HepG2 (cell line): ENCODE data around the gene CARMIL1. TPM values are rescaled to one million over a fixed set of nuclear protein-coding genes. Genes with fewer than 3 reads are reported as not detected.

ENCODE experiments used
- ATAC-seq: fragments of 200-7000 bp; cut with Tn5 transposase; 3 replicates; pipeline ENCODE4 v1.9.1; 2020; ENCODE audit warnings: mild to moderate bottlenecking, moderate library complexity
- BruUV-seq: library from RNA; stranded (reverse); fragments of 400-500 nt; replicated peaks from 2 replicates; lab custom pipeline; 2021; lab: Mats Ljungman, UMichigan
- CTCF ChIA-PET: fragments of 300-600 bp; formaldehyde crosslinking; extraction: SDS; loops from one replicate; lab custom pipeline; 2021; ENCODE audit warnings: low total read pairs, inconsistent platforms, low intra/inter-chr PET ratio; lab: Yijun Ruan, JAX
- POLR2A ChIA-PET: fragments of 350-600 bp; sonication (Branson Sonifier 250); formaldehyde crosslinking; loops from one replicate; lab custom pipeline; 2020; ENCODE audit warnings: antibody characterized with exemption, inconsistent platforms; lab: Yijun Ruan, JAX
- DNase-seq: peaks from one replicate; pipeline ENCODE4 v3.0.0-alpha.2; 2015; ENCODE audit warnings: low spot score
- FAIRE-seq: peaks from 3 replicates; lab custom pipeline; 2011; peaks lifted over from hg19 to GRCh38; lab: Jason Lieb, UNC
- H2AFZ ChIP-seq: one replicate; pipeline ENCODE4 v1.6.1; 2011; ENCODE audit warnings: low read length, inconsistent platforms
- H3K27ac ChIP-seq: fragments of 300-600 bp; 3 replicates; pipeline ENCODE4 v1.8.0; 2011; ENCODE audit warnings: mixed run types, mild to moderate bottlenecking, mixed read lengths, low read length, inconsistent platforms; ENCODE audit not compliant: insufficient read depth; ENCODE audit errors: extremely low read length
- H3K27me3 ChIP-seq, 2 experiments: fragments of 200-600 bp in 1 of 2; 2 replicates in 1 of 2; 3 replicates in 1 of 2; pipeline versions ENCODE4 v1.6.0 to v1.8.0; 2011; ENCODE audit warnings: low read length in 2 of 2, mild to moderate bottlenecking in 2 of 2, moderate library complexity in 2 of 2, inconsistent platforms in 1 of 2; ENCODE audit not compliant: insufficient read depth in 2 of 2, control insufficient read depth in 1 of 2
- H3K36me3 ChIP-seq, 2 experiments: fragments of 200-600 bp in 1 of 2; replicated peaks in 1 of 2; 2 replicates in 1 of 2; 3 replicates in 1 of 2; pipeline versions ENCODE4 v1.5.1 to v1.8.0; 2011; ENCODE audit warnings: low read length in 2 of 2, inconsistent platforms in 1 of 2; ENCODE audit not compliant: insufficient read depth in 2 of 2, control insufficient read depth in 1 of 2
- H3K4me1 ChIP-seq: 2 replicates; pipeline ENCODE4 v1.5.1; 2012; ENCODE audit warnings: low read length, inconsistent platforms; ENCODE audit not compliant: insufficient read depth
- H3K4me2 ChIP-seq: 2 replicates; pipeline ENCODE4 v1.6.0; 2011; ENCODE audit warnings: low read depth, low read length, inconsistent platforms
- H3K4me3 ChIP-seq, 3 experiments: fragments of 200-600 bp in 1 of 3; sonication (generic), shearing (Covaris generic) in 1 of 3; replicated peaks in 1 of 3; 2 replicates each; pipeline ENCODE4 v1.5.1; 2011 to 2016; ENCODE audit warnings: low read length in 3 of 3, inconsistent platforms in 2 of 3, low read depth in 2 of 3, mild to moderate bottlenecking in 2 of 3, control low read depth in 1 of 3, mixed read lengths in 1 of 3; ENCODE audit not compliant: insufficient read depth in 1 of 3
- H3K79me2 ChIP-seq: one replicate; pipeline ENCODE4 v1.6.1; 2011; ENCODE audit warnings: low read length, inconsistent platforms; ENCODE audit not compliant: insufficient read depth
- H3K9ac ChIP-seq: 2 replicates; pipeline ENCODE4 v1.6.0; 2011; ENCODE audit warnings: mild to moderate bottlenecking, low read depth, low read length, inconsistent platforms; ENCODE audit not compliant: insufficient read depth
- H3K9me3 ChIP-seq: 2 replicates; pipeline ENCODE4 v1.5.1; 2012; ENCODE audit warnings: mild to moderate bottlenecking, low read length
- H4K20me1 ChIP-seq: 2 replicates; pipeline ENCODE4 v1.6.0; 2011; ENCODE audit warnings: inconsistent platforms, mild to moderate bottlenecking, low read length, moderate library complexity; ENCODE audit not compliant: insufficient read depth
- CREBL2 ChIP-seq: sonication (generic); formaldehyde crosslinking; IDR thresholded peaks from 2 replicates; pipeline ENCODE4 v1.8.1; 2023; ENCODE audit warnings: missing genetic modification reagents, mild to moderate bottlenecking, borderline replicate concordance
- FOXO4 ChIP-seq: sonication (generic); formaldehyde crosslinking; conservative IDR thresholded peaks from 2 replicates; pipeline ENCODE4 v1.8.1; 2023; ENCODE audit warnings: missing genetic modification reagents
- GPBP1L1 ChIP-seq: sonication (generic); formaldehyde crosslinking; IDR thresholded peaks from 2 replicates; pipeline ENCODE4 v1.5.0; 2020; ENCODE audit warnings: mild to moderate bottlenecking, missing genetic modification reagents
- JDP2 ChIP-seq: sonication (generic); formaldehyde crosslinking; IDR thresholded peaks from 2 replicates; pipeline ENCODE4 v1.8.1; 2022; ENCODE audit warnings: missing genetic modification reagents, borderline replicate concordance
- KAT7 ChIP-seq: IDR thresholded peaks from 2 replicates; pipeline ENCODE4 v1.6.1; 2018; ENCODE audit warnings: borderline replicate concordance, missing compliant biosample characterization
- MAFF ChIP-seq: IDR thresholded peaks from 2 replicates; pipeline ENCODE4 v1.6.1; 2011; ENCODE audit warnings: low read depth, low read length, improper control_type of control experiment
- MLX ChIP-seq: IDR thresholded peaks from 2 replicates; pipeline ENCODE4 v1.6.1; 2016
- SRSF1 ChIP-seq: fragments of 200-400 bp; formaldehyde crosslinking; optimal IDR thresholded peaks from 2 replicates; pipeline ENCODE3; 2017; ENCODE audit warnings: mild to moderate bottlenecking, low read depth, low read length, moderate library complexity
- SRSF9 ChIP-seq: fragments of 200-400 bp; formaldehyde crosslinking; IDR thresholded peaks from 2 replicates; pipeline ENCODE4 v1.6.1; 2018; ENCODE audit warnings: borderline replicate concordance, mild to moderate bottlenecking, low read depth, low read length; ENCODE audit not compliant: insufficient read depth, poor library complexity, severe bottlenecking
- TRIM24 ChIP-seq: sonication (generic); formaldehyde crosslinking; IDR thresholded peaks from 2 replicates; pipeline ENCODE4 v1.8.0; 2022; ENCODE audit warnings: mild to moderate bottlenecking, missing genetic modification reagents
- XBP1 ChIP-seq: sonication (generic); formaldehyde crosslinking; IDR thresholded peaks from 2 replicates; pipeline ENCODE4 v1.5.0; 2020; ENCODE audit warnings: missing genetic modification reagents
- ZBTB33 ChIP-seq: sonication (generic); formaldehyde crosslinking; IDR thresholded peaks from 2 replicates; pipeline ENCODE4 v1.4.0; 2020; ENCODE audit warnings: missing genetic modification reagents
- ZFP37 ChIP-seq: sonication (generic); formaldehyde crosslinking; IDR thresholded peaks from 2 replicates; pipeline ENCODE4 v1.4.0; 2020; ENCODE audit warnings: missing genetic modification reagents, borderline replicate concordance
- ZNF136 ChIP-seq: sonication (generic); formaldehyde crosslinking; IDR thresholded peaks from 2 replicates; pipeline ENCODE4 v1.8.1; 2022; ENCODE audit warnings: low read depth, mild to moderate bottlenecking, moderate library complexity, missing genetic modification reagents
- ZNF703 ChIP-seq: sonication (generic); formaldehyde crosslinking; IDR thresholded peaks from 2 replicates; pipeline ENCODE4 v1.5.1; 2020; ENCODE audit warnings: missing genetic modification reagents, mild to moderate bottlenecking, moderate library complexity, borderline replicate concordance
- ZNF746 ChIP-seq: sonication (generic); formaldehyde crosslinking; IDR thresholded peaks from 2 replicates; pipeline ENCODE4 v1.8.0; 2022; ENCODE audit warnings: mild to moderate bottlenecking, missing genetic modification reagents
- ZNF792 ChIP-seq: IDR thresholded peaks from 2 replicates; pipeline ENCODE4 v1.6.1; 2016
- WGBS: methylation state at CpG from one replicate; pipeline ENCODE4 v1.1.6; 2017; ENCODE audit warnings: low lambda C conversion rate; 5-methylcytosine and 5-hydroxymethylcytosine counted together
- in situ Hi-C: cut with HindIII; loops from 2 replicates; pipeline ENCODE4 v1.10.0; 2017; ENCODE audit warnings: low pct_unique_long_range_greater_than_20kb; ENCODE audit not compliant: extremely low pct_ligation_motif_present
- intact Hi-C: fragments of 100-400 bp; cut with micrococcal nuclease; formaldehyde crosslinking; loops from one replicate; pipeline ENCODE4 v1.10.0; 2022; ENCODE audit not compliant: unreplicated experiment
- polyA plus RNA-seq, 8 experiments: library from polyadenylated mRNA; depleted of rRNA in 3 of 8; stranded (reverse) in 7 of 8; unstranded in 1 of 8; fragments of >200 nt; fragmentation: Illumina TruSeq in 4 of 8; extraction: Trizol in 4 of 8; gene quantifications; 2 replicates each; pipeline versions ENCODE4 v1.2.1 to v1.2.3, GENCODE V29; 2011 to 2016; ENCODE audit warnings: low read depth in 4 of 8, missing spikeins in 1 of 8, mixed read lengths in 1 of 8; ENCODE audit not compliant: insufficient read depth in 1 of 8
- total RNA-seq, 5 experiments: library from RNA; depleted of rRNA; stranded (reverse); fragments of >200 nt; fragmentation: Illumina TruSeq; extraction: Trizol; gene quantifications; 2 replicates each; pipeline ENCODE4 v1.2.3, GENCODE V29; 2016; ENCODE audit warnings: low read depth in 1 of 5

Gene CARMIL1
- total and polyA plus RNA-seq, 2 of the 13 experiments (the other 11 are each of a cell fraction or from before 2014, with no cell fraction given), result 1.8 to 2.6 TPM

- FAIRE-seq (no peak), DNase-seq (no peak), ATAC-seq (no peak)
- intact Hi-C loops, result no loop called here
- Histone ChIP-seq H3K4me2 (peak overlapping the region; percentile 63), H4K20me1 (no peaks in the 10 kb centered on the region), H3K36me3 (no peaks in the 10 kb centered on the region), H3K9me3 (no peaks in the 10 kb centered on the region), H3K4me1 (peaks cover 15% of the 10 kb centered on the region), H3K79me2 (no peaks in the 10 kb centered on the region), H3K27ac (no peak overlapping the region), H3K27me3 (no peaks in the 10 kb centered on the region), H3K9ac (no peak overlapping the region), H2AFZ (no peak overlapping the region), H3K4me3 (no peak overlapping the region; a peak in 1 of 6 replicates)
- ChIA-PET CTCF (no interaction called here), POLR2A (no interaction called here)
- no TSS peak for BruUV-seq
- in situ Hi-C loops, result no loop called here
- TF ChIP-seq GPBP1L1 (CRISPR knock-in tag), result no peak
- no peak for TF ChIP-seq FOXO4 (CRISPR knock-in tag)
- no peak for TF ChIP-seq ZNF792 (CRISPR knock-in tag)
- no peak for TF ChIP-seq ZNF746 (CRISPR knock-in tag)
- no peak for TF ChIP-seq ZBTB33 (CRISPR knock-in tag)
- TF ChIP-seq CREBL2 (CRISPR knock-in tag), result no peak
- no peak for TF ChIP-seq ZFP37 (CRISPR knock-in tag)
- TF ChIP-seq KAT7 (CRISPR knock-in tag), result no peak
- no peak for TF ChIP-seq XBP1 (CRISPR knock-in tag)
- no peak for TF ChIP-seq JDP2 (CRISPR knock-in tag)
- TF ChIP-seq TRIM24 (CRISPR knock-in tag), result no peak
- TF ChIP-seq MLX, result no peak
- no peak for TF ChIP-seq SRSF9
- no peak for TF ChIP-seq ZNF703 (CRISPR knock-in tag)
- TF ChIP-seq SRSF1, result no peak
- TF ChIP-seq MAFF, result no peak
- TF ChIP-seq ZNF136 (CRISPR knock-in tag), result no peak
- WGBS, result 44% methylated on average over 10 of the region's 10 CpGs
Measured at GRCh38 chr6:25370178-25371036, 91.2 kb downstream of the CARMIL1 start.
